Measurements from ENCODE around the gene MEMO1.

The MEMO1 gene

DNA sequence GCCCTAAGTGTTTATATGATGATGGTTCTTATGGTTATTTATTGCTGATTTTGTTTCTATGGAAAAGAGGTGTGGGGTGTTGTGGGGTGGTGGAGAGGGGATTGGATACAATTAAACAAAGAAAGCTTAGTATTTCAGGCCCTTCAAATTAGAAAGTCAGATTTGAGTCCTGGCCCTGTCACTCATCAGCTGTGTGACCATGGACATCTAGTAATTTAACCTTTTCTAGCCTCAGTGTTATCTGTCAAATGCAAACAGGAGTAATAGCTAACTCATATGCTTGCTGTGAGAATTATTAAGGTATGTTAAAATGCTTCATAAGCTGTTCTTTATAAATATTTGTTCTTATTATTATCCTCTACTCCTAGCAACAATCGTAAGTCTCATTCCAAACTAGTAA lies 2.1 kb upstream of the MEMO1 start:
- no peak for TF ChIP-seq CTCF (conservative IDR thresholded peaks at IDR 0.05)

DNA sequence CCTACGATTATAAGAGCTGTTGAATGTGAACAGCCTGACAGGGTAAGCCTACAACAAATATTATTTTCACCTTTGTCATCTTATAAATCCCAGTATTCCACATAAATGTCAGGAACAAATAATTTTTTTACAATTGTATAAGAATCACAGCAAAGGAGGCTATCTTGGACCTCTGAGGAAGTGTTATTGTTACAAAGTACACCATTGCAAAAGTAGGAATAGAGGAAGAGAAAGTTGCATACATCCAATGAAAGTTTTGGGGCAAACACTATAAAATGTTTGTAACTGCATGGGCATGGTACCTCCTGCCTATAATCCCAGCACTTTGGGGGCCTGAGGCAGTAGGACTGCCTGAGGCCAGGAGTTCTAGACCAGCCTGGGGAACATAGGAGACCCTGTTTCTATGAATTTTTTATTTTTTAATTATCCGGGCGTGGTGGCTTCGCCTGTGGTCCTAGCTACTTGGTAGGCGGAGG lies 715 bp upstream of the MEMO1 start:
- no peak for TF ChIP-seq CTCF (conservative IDR thresholded peaks at IDR 0.05)

More for the DNA sequence above, 2.1 kb upstream of the MEMO1 start:
- peak overlapping the region; percentile 93 for H3K27ac ChIP-seq

GRCh38 chr2:32010280-32010669 lies 533 bp downstream of the MEMO1 start:
- peak overlapping the region; percentile 93 for H3K27ac ChIP-seq

More for the DNA sequence above, 715 bp upstream of the MEMO1 start:
- H3K27ac ChIP-seq, result peak overlapping the region; percentile 93

GRCh38 chr2:32009516-32010256 lies 1.1 kb downstream of the MEMO1 start:
- peak overlapping the region; percentile 93 for H3K27ac ChIP-seq
- TF ChIP-seq CTCF (conservative IDR thresholded peaks at IDR 0.05), result no peak

DNA sequence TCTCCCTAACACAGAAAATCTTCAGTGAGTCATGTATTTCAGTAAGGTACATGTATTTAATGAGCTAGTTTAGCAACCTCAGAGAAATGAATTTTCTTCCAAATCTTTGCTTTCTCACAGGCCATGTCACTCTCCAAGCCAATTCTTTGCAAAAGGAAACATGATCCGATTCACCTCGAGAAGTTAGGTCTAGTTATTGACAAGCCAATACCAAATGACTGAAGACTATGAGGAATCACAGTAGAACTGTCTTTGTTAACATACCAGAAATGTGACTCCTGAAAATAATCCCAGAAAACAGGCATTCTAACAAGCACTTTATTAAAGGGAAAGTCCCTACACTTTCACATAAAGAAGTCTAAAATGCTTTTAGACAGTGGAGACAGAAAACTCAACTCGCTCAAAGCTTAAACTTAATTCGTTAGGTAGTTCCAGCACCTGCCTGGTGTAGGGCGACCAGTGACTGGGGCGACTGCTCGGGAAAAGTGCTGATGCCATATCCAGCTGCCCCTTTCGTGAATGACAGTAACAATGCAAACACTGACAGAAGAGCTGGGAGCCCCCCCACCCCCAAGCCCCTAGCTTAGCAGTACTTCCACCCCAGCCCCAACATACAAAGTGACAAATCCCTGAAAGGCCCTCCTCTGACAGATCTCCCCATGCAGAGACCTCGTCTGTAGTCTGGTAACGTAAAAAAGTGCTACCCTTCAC lies 1.8 kb downstream of the MEMO1 start:
- peak overlapping the region; percentile 93 for H3K27ac ChIP-seq
- TF ChIP-seq CTCF (conservative IDR thresholded peaks at IDR 0.05), result no peak

DNA sequence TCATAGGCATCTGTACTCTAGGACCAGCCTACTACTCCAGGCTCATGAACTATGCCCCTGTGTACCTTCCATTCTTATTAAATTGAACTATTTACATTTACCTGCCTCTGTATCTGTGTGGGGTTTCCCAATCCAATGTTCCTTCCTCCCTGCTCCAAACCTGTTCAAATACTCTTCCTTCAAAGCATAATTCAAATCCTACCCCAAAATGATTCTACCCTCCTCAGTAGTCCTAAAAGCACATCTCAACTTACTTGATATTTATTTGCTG lies 3.8 kb downstream of the MEMO1 start:
- no peak for TF ChIP-seq CTCF (conservative IDR thresholded peaks at IDR 0.05)
- peak overlapping the region; percentile 93 for H3K27ac ChIP-seq

DNA sequence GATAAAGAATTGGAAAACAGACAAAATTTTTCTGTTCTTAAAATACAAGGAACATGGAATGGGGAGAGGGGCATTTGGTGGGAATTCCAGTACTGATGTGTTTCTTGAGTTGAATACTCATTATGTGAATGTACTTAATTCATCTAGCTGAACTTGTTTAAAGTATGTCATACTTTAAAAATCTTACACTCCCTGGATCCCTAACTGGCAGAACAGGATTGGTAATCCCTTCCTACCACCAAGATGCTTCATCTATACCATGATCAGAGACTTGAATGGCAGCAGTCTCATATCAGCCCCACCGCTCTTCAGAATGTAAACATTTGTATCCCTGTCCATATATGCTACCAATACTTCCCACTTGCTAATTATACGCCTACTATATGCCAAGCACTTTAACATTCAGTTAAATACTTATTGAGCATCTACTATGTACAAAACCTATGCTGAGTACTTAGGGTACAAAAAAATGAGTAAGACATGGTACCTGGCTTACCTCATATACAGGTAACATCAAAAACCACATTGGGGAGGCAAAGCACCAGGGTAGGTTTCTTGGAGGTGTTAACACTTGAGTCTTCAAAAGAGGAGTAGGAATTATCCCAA lies 5.3 kb downstream of the MEMO1 start:
- H3K27ac ChIP-seq, result peak overlapping the region; percentile 93
- no peak for TF ChIP-seq CTCF (conservative IDR thresholded peaks at IDR 0.05)

DNA sequence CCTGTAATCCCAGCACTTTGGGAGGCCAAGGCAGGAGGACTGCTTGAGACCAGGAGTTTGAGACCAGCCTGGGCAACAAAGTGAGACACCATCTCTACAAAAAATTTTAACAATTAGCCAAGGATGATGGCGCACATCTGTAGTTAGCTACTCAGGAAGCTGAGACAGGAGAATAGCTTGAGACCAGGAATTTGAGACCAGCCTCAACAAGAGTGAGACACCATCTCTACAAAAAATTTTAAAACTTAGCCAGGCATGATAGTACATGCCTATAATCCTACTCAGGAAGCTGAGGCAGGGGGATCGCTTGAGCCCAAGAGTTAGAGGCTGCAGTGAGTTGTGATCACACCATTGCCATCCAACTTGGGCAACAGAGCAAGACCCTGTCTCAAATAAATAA lies 7.0 kb downstream of the MEMO1 start:
- no peak overlapping the region for H3K27ac ChIP-seq
- no peak for TF ChIP-seq CTCF (conservative IDR thresholded peaks at IDR 0.05)
